Natural killer cell treated with Interleukin-12 subunit alpha and Interleukin-12 subunit beta and Interleukin-15 and Interleukin-18, amount 100 ng/mL, for 72 hours (primary cell): ENCODE measurements around the gene DGCR6L. TPM values are rescaled to one million over a fixed set of nuclear protein-coding genes. Genes with fewer than 3 reads are reported as not detected.
"Not testable (repeated sequence)": the region's sequence is repeated elsewhere in the genome, so short reads cannot be mapped to it uniquely, and the experiment has no call there.

Experiments used
- ATAC-seq, 2 donors: fragments of 150-1000 bp; cut with Tn5 transposase in 1 of 2; sonication (Bioruptor Pico), chemical (Tn5 transposase) in 1 of 2; 2 replicates each; pipeline ENCODE4 v1.10.0; 2021
- DNase-seq: peaks from one replicate; pipeline ENCODE4 v3.0.0; 2022; ENCODE audit warnings: low spot score
- H3K27ac Mint-ChIP-seq, 2 donors: 1 replicate in 1 of 2; 2 replicates in 1 of 2; pipeline ENCODE4 v1.8.0; 2022; ENCODE audit warnings: mixed read lengths in 2 of 2, mild to moderate bottlenecking in 1 of 2, moderate library complexity in 1 of 2
- H3K27me3 Mint-ChIP-seq, 2 donors: 1 replicate in 1 of 2; 2 replicates in 1 of 2; pipeline ENCODE4 v1.8.0; 2022; ENCODE audit warnings: mixed read lengths in 2 of 2
- H3K36me3 Mint-ChIP-seq: one replicate; pipeline ENCODE4 v1.8.0; 2022; ENCODE audit warnings: mixed read lengths
- H3K4me1 Mint-ChIP-seq, 2 donors: 1 replicate in 1 of 2; 2 replicates in 1 of 2; pipeline ENCODE4 v1.8.0; 2022; ENCODE audit warnings: low read depth in 2 of 2, mixed read lengths in 2 of 2, mild to moderate bottlenecking in 1 of 2
- H3K4me3 Mint-ChIP-seq: one replicate; pipeline ENCODE4 v1.8.0; 2022; ENCODE audit warnings: mixed read lengths
- H3K9me3 Mint-ChIP-seq: 2 replicates; pipeline ENCODE4 v1.8.0; 2022; ENCODE audit warnings: mixed read lengths
- total RNA-seq, 2 donors: library from RNA; stranded (reverse); gene quantifications; one replicate each; pipeline ENCODE4 v1.2.3, GENCODE V29; 2022

The DGCR6L gene
- total RNA-seq, 2 donors from 2014 or later: 18.7 to 27.2 TPM

- peak; percentile 75 to 84 for ATAC-seq
- not testable (repeated sequence) for H3K4me1 Mint-ChIP-seq, H3K4me3 Mint-ChIP-seq, H3K27me3 Mint-ChIP-seq, H3K36me3 Mint-ChIP-seq, H3K9me3 Mint-ChIP-seq, H3K27ac Mint-ChIP-seq
- DNase-seq: peak; percentile 84
Measured at GRCh38 chr22:20285473-20286311, 34.2 kb downstream of the DGCR6L start.

DNA sequence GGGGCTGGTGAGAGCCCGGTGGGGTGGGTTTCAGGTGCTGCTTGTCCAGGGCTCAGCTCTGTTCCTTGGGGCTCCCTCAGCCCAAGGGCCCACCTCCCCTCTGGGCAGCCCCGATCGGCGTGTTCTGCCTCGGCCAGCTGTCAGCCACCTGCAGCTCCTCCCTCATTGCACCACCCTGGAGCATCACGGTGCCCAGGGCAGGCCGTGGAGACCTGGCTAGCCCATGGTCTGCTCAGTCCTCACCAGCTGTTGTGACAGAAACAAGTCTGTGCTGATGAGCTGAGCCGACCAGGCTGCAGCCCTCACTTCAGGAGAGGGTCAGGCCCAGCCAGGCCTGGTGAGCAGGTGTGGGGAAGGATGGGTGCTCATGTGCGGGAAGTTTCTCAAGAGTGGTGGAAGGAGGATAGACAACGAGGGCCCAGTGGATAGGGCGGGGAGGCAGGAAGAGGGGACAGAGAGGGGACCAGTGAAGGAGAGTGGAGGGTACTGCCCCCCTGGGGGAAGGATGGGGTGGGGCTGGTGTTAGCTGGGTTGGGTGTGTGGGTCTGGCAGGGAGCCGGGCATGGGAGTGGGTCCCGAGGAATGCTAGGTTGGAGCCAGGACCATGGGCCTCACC is 35.3 kb downstream of the DGCR6L start:
- Mint-ChIP-seq H3K27ac (no peak overlapping the region), H3K36me3 (no peaks in the 10 kb centered on the region), H3K27me3 (peaks cover 0 to 2% of the 10 kb centered on the region in 2 donors), H3K4me1 (no peaks in the 10 kb centered on the region), H3K4me3 (no peak overlapping the region), H3K9me3 (no peaks in the 10 kb centered on the region)
- no peak for ATAC-seq
- no peak for DNase-seq

DNA sequence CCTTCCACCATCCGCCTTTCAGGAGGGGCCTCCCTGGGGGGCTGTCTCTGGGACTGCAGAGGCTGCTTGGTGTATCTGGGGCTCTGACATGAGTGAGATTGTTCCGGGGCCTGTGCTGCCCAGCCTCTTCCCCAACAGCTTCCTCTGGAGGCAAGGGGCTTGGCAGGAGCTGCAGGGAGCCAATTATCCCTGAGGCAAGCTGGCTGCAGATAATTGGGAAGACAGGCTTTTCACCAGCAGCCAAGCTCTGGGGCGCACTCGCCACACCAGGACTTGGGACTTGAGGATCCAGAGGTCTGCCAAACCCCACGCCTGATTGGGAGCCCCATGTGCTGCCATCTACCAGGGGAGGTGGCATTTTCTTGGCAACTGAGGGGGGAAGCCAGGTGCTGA is 36.2 kb downstream of the DGCR6L start:
- H3K9me3 Mint-ChIP-seq: no peaks in the 10 kb centered on the region
- H3K4me1 Mint-ChIP-seq: no peaks in the 10 kb centered on the region
- no peak for DNase-seq
- H3K4me3 Mint-ChIP-seq: no peak overlapping the region
- no peak overlapping the region for H3K27ac Mint-ChIP-seq
- no peak for ATAC-seq
- H3K27me3 Mint-ChIP-seq: peaks cover 0 to 2% of the 10 kb centered on the region in 2 donors
- H3K36me3 Mint-ChIP-seq: no peaks in the 10 kb centered on the region

- no peaks in the 10 kb centered on the region for H3K4me1 Mint-ChIP-seq
- H3K27me3 Mint-ChIP-seq: peaks cover 0 to 2% of the 10 kb centered on the region in 2 donors
- H3K27ac Mint-ChIP-seq: no peak overlapping the region
- no peaks in the 10 kb centered on the region for H3K9me3 Mint-ChIP-seq
- no peak overlapping the region for H3K4me3 Mint-ChIP-seq
- ATAC-seq (no peak), DNase-seq (no peak)
- no peaks in the 10 kb centered on the region for H3K36me3 Mint-ChIP-seq
Measured at GRCh38 chr22:20282901-20283673, 36.8 kb downstream of the DGCR6L start.

GRCh38 chr22:20281891-20282290 is 38.0 kb downstream of the DGCR6L start:
- H3K4me3 Mint-ChIP-seq: no peak overlapping the region
- no peaks in the 10 kb centered on the region for H3K36me3 Mint-ChIP-seq
- no peaks in the 10 kb centered on the region for H3K9me3 Mint-ChIP-seq
- ATAC-seq (no peak), DNase-seq (no peak)
- no peak overlapping the region for H3K27ac Mint-ChIP-seq
- peaks cover 0 to 2% of the 10 kb centered on the region in 2 donors for H3K4me1 Mint-ChIP-seq
- H3K27me3 Mint-ChIP-seq: peaks cover 0 to 2% of the 10 kb centered on the region in 2 donors

DNA sequence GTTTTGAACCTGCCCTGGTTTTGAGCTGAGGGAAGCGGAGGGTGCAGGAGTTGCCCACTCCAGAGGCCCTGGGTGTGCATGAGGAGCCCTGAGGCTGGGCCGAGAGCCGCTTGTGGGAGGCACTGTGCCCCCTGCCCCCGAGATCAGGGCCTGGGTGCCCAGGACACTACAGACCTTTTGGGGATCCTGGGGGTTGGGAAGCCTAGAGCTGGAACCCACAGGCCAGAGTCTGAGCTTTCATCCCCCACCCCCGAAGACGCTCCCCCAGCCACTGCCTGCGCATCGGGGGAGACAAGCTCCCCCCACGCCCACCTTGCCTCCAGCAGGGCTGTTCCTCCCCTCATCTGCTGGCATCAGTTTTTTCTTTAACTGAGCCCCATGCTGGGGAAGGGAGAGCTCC is 38.4 kb downstream of the DGCR6L start:
- ATAC-seq, DNase-seq, H3K4me3 Mint-ChIP-seq, H3K9me3 Mint-ChIP-seq, H3K4me1 Mint-ChIP-seq, H3K36me3 Mint-ChIP-seq, H3K27ac Mint-ChIP-seq, H3K27me3 Mint-ChIP-seq: not testable (repeated sequence)

DNA sequence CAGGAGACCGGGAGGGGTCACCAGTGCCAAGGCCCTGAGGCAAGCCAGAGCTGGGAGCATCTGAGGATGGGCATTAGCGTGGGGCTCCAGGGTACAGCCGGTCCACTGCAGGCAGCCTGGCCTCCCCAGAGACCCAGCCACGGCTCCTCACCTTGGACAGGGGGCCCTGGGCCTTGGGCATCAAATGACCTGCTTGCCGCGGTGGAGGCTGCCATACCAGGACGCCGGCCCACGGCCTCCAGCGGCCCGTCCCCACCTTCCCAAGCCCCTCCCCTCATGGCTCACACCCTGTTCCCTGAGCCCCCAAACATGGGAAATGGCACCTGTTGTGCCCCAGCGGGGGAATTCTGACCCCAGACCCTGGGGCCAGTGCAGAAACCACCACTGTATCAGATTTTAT is 39.0 kb downstream of the DGCR6L start:
- Mint-ChIP-seq H3K27ac (no peak overlapping the region), H3K27me3 (no peaks in the 10 kb centered on the region), H3K4me3 (no peak overlapping the region), H3K36me3 (no peaks in the 10 kb centered on the region), H3K9me3 (no peaks in the 10 kb centered on the region), H3K4me1 (peaks cover 0 to 6% of the 10 kb centered on the region in 2 donors)
- ATAC-seq: no peak
- no peak for DNase-seq

DNA sequence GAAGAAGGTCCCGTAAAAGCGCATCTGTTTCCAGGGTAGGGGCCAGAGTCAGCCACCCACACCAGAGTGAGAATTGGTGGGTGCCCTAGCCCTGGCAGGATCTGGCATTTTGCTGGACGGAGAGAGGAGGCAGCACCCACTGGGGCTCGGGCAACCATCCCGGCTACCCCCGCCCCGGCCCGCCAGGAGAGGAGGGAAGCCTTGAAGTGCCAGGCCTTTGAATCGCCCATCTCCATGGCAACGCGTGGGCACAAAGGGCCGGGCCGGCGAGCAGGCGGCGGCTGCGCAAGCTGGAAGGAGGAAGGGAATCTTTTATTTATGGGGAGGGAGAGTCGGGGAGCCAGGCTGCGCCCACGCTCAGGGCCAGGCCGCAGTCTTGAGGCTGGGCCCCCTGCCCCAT is 39.7 kb downstream of the DGCR6L start:
- not testable (repeated sequence) for ATAC-seq, DNase-seq, H3K9me3 Mint-ChIP-seq, H3K36me3 Mint-ChIP-seq, H3K4me1 Mint-ChIP-seq, H3K27me3 Mint-ChIP-seq, H3K27ac Mint-ChIP-seq, H3K4me3 Mint-ChIP-seq

DNA sequence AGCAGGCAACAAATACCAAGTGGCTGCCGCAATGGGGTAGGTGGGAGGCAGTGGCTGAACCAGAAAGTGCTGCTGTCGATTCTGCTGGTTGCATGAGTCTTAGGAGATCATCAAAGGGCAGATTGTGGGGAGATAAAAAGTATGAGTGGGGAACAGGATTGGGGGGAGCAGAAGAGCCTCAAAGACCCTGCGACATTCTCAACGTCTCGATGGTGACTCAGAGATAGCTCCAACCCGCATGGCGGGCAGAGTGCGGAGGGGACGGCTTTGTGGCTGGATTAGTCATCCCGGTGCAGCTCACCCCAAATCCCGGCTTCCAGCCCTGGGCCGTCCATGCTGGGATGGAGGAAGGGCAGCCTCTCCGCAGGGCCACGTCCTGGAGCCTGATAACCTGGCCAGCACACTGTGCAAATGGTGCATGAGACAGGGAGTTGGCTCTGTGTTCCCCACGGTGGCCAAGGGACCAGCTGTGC is 40.2 kb downstream of the DGCR6L start:
- Mint-ChIP-seq H3K9me3 (no peaks in the 10 kb centered on the region), H3K36me3 (no peaks in the 10 kb centered on the region), H3K4me1 (peaks cover 0 to 6% of the 10 kb centered on the region in 2 donors), H3K27ac (no peak overlapping the region), H3K4me3 (no peak overlapping the region), H3K27me3 (no peaks in the 10 kb centered on the region)
- ATAC-seq (no peak), DNase-seq (no peak)

GRCh38 chr22:20278726-20279490 is 41.0 kb downstream of the DGCR6L start:
- not testable (repeated sequence) for H3K27ac Mint-ChIP-seq, H3K27me3 Mint-ChIP-seq, ATAC-seq, DNase-seq, H3K9me3 Mint-ChIP-seq, H3K4me3 Mint-ChIP-seq, H3K36me3 Mint-ChIP-seq, H3K4me1 Mint-ChIP-seq

GRCh38 chr22:20277936-20278635 is 41.8 kb downstream of the DGCR6L start:
- not testable (repeated sequence) for H3K4me3 Mint-ChIP-seq, DNase-seq, H3K27ac Mint-ChIP-seq, H3K27me3 Mint-ChIP-seq, H3K36me3 Mint-ChIP-seq, H3K4me1 Mint-ChIP-seq, ATAC-seq, H3K9me3 Mint-ChIP-seq

DNA sequence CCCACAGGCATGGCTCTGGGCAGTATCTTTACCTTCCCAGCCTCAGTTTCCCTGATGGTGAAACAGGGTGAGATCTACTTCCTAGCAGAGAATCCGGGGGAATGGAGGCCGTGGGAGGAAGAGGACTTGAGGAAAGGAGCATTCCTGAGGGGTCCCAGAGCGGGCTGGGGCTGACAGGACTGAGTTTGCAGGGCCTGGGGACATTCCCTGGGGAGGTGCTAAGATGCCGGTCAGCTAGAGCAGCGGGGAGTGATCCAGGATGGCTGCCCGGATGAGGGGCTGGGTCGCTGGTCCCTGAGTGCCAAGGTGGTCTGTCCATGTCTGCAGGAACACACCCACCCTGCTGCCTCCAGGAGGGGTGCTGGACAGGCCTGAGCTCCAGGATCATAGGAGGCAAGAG is 43.4 kb downstream of the DGCR6L start:
- H3K9me3 Mint-ChIP-seq: no peaks in the 10 kb centered on the region
- no peak overlapping the region for H3K27ac Mint-ChIP-seq
- H3K36me3 Mint-ChIP-seq: no peaks in the 10 kb centered on the region
- no peak overlapping the region for H3K4me3 Mint-ChIP-seq
- DNase-seq (no peak), ATAC-seq (no peak)
- H3K4me1 Mint-ChIP-seq: peaks cover 0 to 6% of the 10 kb centered on the region in 2 donors
- peaks cover 0 to 3% of the 10 kb centered on the region in 2 donors for H3K27me3 Mint-ChIP-seq

DNA sequence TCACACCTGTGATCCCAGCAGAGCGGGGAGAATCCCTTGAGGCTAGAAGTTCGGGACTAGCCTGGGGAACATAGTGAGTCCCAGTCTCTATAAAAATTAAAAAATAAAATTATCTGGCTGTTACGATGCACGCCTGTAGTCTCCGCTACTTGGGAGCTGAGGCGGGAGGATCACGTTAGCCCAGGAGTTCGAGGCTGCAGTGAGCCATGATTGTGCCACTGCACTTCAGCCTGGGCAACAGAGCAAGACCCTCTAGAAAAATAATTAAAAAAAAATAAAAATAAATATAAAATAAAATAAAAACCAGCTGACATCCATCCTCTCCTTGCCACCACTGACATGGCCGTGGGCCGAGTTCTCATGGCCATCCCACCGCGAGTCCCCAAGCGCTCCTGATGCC is 44.0 kb downstream of the DGCR6L start:
- H3K4me1 Mint-ChIP-seq: peaks cover 0 to 6% of the 10 kb centered on the region in 2 donors
- no peaks in the 10 kb centered on the region for H3K36me3 Mint-ChIP-seq
- H3K27me3 Mint-ChIP-seq: peaks cover 0 to 3% of the 10 kb centered on the region in 2 donors
- ATAC-seq (no peak), DNase-seq (no peak)
- H3K4me3 Mint-ChIP-seq: no peak overlapping the region
- H3K27ac Mint-ChIP-seq: no peak overlapping the region
- H3K9me3 Mint-ChIP-seq: no peaks in the 10 kb centered on the region
